ENCODE data around the gene RNPEPL1.

DNA sequence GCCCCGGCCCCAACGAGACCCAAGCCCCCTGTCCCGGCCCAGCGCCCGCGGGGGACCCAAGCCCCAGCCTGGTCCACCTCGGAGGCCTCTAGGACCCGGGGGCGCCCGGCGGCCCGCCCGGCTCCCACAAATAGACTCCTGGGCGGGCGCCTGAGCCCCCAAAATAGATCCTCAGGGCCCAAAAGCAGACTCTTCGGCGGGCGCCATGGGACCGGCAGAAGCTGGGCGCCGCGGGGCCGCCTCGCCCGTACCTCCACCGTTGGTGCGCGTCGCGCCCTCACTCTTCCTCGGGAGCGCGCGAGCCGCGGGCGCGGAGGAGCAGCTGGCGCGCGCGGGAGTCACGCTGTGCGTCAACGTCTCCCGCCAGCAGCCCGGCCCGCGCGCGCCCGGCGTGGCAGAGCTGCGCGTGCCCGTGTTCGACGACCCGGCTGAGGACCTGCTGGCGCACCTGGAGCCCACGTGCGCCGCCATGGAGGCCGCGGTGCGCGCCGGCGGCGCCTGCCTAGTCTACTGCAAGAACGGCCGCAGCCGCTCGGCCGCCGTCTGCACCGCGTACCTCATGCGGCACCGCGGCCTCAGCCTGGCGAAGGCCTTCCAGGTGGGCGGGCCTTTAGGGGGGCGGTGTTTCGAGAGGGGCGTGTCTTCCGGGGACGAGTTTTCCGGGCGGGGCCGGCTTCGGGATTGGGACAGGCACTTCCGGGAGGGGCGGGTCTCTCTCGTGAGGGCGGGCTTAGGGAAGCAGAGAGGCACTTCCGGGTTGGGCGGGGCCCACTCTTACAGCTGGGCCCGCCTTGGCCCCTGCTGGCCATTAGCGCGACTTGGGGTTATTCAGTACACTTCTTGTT, 7.6 kb upstream of the RNPEPL1 start:
- TF ChIP-seq, protein P1, sequence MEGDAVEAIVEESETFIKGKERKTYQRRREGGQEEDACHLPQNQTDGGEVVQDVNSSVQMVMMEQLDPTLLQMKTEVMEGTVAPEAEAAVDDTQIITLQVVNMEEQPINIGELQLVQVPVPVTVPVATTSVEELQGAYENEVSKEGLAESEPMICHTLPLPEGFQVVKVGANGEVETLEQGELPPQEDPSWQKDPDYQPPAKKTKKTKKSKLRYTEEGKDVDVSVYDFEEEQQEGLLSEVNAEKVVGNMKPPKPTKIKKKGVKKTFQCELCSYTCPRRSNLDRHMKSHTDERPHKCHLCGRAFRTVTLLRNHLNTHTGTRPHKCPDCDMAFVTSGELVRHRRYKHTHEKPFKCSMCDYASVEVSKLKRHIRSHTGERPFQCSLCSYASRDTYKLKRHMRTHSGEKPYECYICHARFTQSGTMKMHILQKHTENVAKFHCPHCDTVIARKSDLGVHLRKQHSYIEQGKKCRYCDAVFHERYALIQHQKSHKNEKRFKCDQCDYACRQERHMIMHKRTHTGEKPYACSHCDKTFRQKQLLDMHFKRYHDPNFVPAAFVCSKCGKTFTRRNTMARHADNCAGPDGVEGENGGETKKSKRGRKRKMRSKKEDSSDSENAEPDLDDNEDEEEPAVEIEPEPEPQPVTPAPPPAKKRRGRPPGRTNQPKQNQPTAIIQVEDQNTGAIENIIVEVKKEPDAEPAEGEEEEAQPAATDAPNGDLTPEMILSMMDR (IDR thresholded peaks at IDR 0.05), result peak in 2 of 4 experiments; percentile 33 to 53
- peak; percentile 6 to 86 for TF ChIP-seq POLR2A (IDR thresholded peaks at IDR 0.05)
- TF ChIP-seq EP300 (IDR thresholded peaks at IDR 0.05), result no peak

All from sigmoid colon (tissue), 4 donors.